Measurements from ENCODE around the gene SNX17.

SNX17 gene

GRCh38 chr2:27323596-27324285, 46.7 kb upstream of the SNX17 start:
- Histone ChIP-seq H3K4me3 (ENCODE audit: low read depth, low read length) (peak overlapping the region; percentile 82), H3K23ac (ENCODE audit: low read length) (no peak overlapping the region), H2BK5ac (ENCODE audit: low read depth, low read length, poor library complexity) (no peak overlapping the region), H3K79me2 (ENCODE audit: control insufficient read depth, insufficient read depth, low read length, poor library complexity) (peaks cover 12% of the 10 kb centered on the region), H2AK5ac (ENCODE audit: low read length) (peak overlapping the region; percentile 21), H3K9me3 (ENCODE audit: insufficient read depth, low read depth, low read length) (peaks cover 2% of the 10 kb centered on the region), H3K14ac (ENCODE audit: low read length) (peak overlapping the region; percentile 93), H4K91ac (ENCODE audit: low read depth, low read length) (peak overlapping the region; percentile 92), H4K12ac (ENCODE audit: low read depth, low read length) (peak overlapping the region; percentile 79), H3K79me1 (ENCODE audit: low read length) (peaks cover 18% of the 10 kb centered on the region), H2BK12ac (ENCODE audit: low read length) (no peak overlapping the region), H3K9ac (ENCODE audit: low read length) (peak overlapping the region; percentile 96), H3K4ac (ENCODE audit: low read depth, low read length) (peak overlapping the region; percentile 48), H3K18ac (ENCODE audit: low read length) (no peak overlapping the region), H2BK120ac (ENCODE audit: insufficient read depth, low read length, poor library complexity) (peak overlapping the region; percentile 73), H3K27ac (ENCODE audit: low read depth, low read length) (no peak overlapping the region), H3K27me3 (ENCODE audit: insufficient read depth, low read length) (no peaks in the 10 kb centered on the region), H3K4me1 (ENCODE audit: control insufficient read depth in 1 of 2, insufficient read depth in 2 of 2, low read length in 2 of 2) (peaks cover 14 to 17% of the 10 kb centered on the region in 2 experiments), H2AFZ (ENCODE audit: insufficient read depth, low read length, poor library complexity) (no peak overlapping the region), H3K36me3 (ENCODE audit: control insufficient read depth in 1 of 2, insufficient read depth in 2 of 2, low read length in 2 of 2) (peaks cover 13 to 28% of the 10 kb centered on the region in 2 experiments), H4K8ac (ENCODE audit: low read depth, low read length) (peak overlapping the region; percentile 98), H3K4me2 (ENCODE audit: low read length) (peak overlapping the region; percentile 87)
- no peak for DNase-seq
- no CpG with 5 or more reads among the region's 5 CpGs for WGBS (ENCODE audit: extremely low coverage, insufficient coverage, insufficient read length)

DNA sequence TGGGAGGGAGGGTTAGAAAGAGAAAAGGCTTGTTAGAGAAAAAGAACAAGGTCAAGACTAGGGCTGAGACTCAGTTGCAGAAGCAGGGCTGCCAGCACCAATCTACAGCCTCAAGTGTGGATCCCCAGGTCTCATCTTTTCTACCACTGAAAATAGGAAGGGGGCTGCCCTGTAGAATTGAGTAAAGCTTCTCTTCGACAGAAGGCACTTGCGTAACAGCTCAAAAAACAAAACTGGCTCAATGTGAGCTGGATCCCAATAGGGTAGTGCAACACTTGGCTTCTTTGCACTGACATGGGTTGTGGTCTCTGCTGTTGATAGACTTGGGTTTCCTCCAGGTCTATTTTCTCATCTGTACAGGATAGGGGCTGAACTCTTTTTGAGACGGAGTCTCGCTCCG, 45.7 kb upstream of the SNX17 start:
- Histone ChIP-seq H2BK5ac (ENCODE audit: low read depth, low read length, poor library complexity) (no peak overlapping the region), H2AFZ (ENCODE audit: insufficient read depth, low read length, poor library complexity) (no peak overlapping the region), H4K12ac (ENCODE audit: low read depth, low read length) (no peak overlapping the region), H3K9ac (ENCODE audit: low read length) (no peak overlapping the region), H3K4me1 (ENCODE audit: control insufficient read depth in 1 of 2, insufficient read depth in 2 of 2, low read length in 2 of 2) (peaks cover 14 to 17% of the 10 kb centered on the region in 2 experiments), H3K4me3 (ENCODE audit: low read depth, low read length) (no peak overlapping the region), H3K14ac (ENCODE audit: low read length) (no peak overlapping the region), H3K4ac (ENCODE audit: low read depth, low read length) (no peak overlapping the region), H3K27me3 (ENCODE audit: insufficient read depth, low read length) (no peaks in the 10 kb centered on the region), H4K8ac (ENCODE audit: low read depth, low read length) (no peak overlapping the region), H3K79me1 (ENCODE audit: low read length) (peaks cover 18% of the 10 kb centered on the region), H2BK120ac (ENCODE audit: insufficient read depth, low read length, poor library complexity) (no peak overlapping the region), H3K79me2 (ENCODE audit: control insufficient read depth, insufficient read depth, low read length, poor library complexity) (peaks cover 12% of the 10 kb centered on the region), H4K91ac (ENCODE audit: low read depth, low read length) (no peak overlapping the region), H3K9me3 (ENCODE audit: insufficient read depth, low read depth, low read length) (peaks cover 2% of the 10 kb centered on the region), H3K4me2 (ENCODE audit: low read length) (no peak overlapping the region), H2BK12ac (ENCODE audit: low read length) (no peak overlapping the region), H3K23ac (ENCODE audit: low read length) (no peak overlapping the region), H3K36me3 (ENCODE audit: control insufficient read depth in 1 of 2, insufficient read depth in 2 of 2, low read length in 2 of 2) (peaks cover 19 to 35% of the 10 kb centered on the region in 2 experiments), H3K18ac (ENCODE audit: low read length) (no peak overlapping the region), H3K27ac (ENCODE audit: low read depth, low read length) (no peak overlapping the region), H2AK5ac (ENCODE audit: low read length) (no peak overlapping the region)
- WGBS (ENCODE audit: extremely low coverage, insufficient coverage, insufficient read length), result no CpG with 5 or more reads among the region's 5 CpGs
- no peak for DNase-seq

- no peak overlapping the region for H2AFZ ChIP-seq (ENCODE audit: insufficient read depth, low read length, poor library complexity)
- no peak overlapping the region for H3K18ac ChIP-seq (ENCODE audit: low read length)
- no peak overlapping the region for H2BK5ac ChIP-seq (ENCODE audit: low read depth, low read length, poor library complexity)
- no peaks in the 10 kb centered on the region for H3K27me3 ChIP-seq (ENCODE audit: insufficient read depth, low read length)
- no peak overlapping the region for H2BK120ac ChIP-seq (ENCODE audit: insufficient read depth, low read length, poor library complexity)
- H3K9ac ChIP-seq (ENCODE audit: low read length), result no peak overlapping the region
- H3K14ac ChIP-seq (ENCODE audit: low read length), result no peak overlapping the region
- H3K79me2 ChIP-seq (ENCODE audit: control insufficient read depth, insufficient read depth, low read length, poor library complexity), result no peaks in the 10 kb centered on the region
- no peaks in the 10 kb centered on the region for H3K9me3 ChIP-seq (ENCODE audit: insufficient read depth, low read depth, low read length)
- no peaks in the 10 kb centered on the region for H3K4me1 ChIP-seq (ENCODE audit: control insufficient read depth in 1 of 2, insufficient read depth in 2 of 2, low read length in 2 of 2)
- no peak overlapping the region for H4K12ac ChIP-seq (ENCODE audit: low read depth, low read length)
- H4K8ac ChIP-seq (ENCODE audit: low read depth, low read length), result no peak overlapping the region
- no peak overlapping the region for H3K4me3 ChIP-seq (ENCODE audit: low read depth, low read length)
- no peak overlapping the region for H3K27ac ChIP-seq (ENCODE audit: low read depth, low read length)
- H3K4ac ChIP-seq (ENCODE audit: low read depth, low read length), result no peak overlapping the region
- H4K91ac ChIP-seq (ENCODE audit: low read depth, low read length), result no peak overlapping the region
- no peak overlapping the region for H3K4me2 ChIP-seq (ENCODE audit: low read length)
- H2BK12ac ChIP-seq (ENCODE audit: low read length), result no peak overlapping the region
- peaks cover 52 to 75% of the 10 kb centered on the region in 2 experiments for H3K36me3 ChIP-seq (ENCODE audit: control insufficient read depth in 1 of 2, insufficient read depth in 2 of 2, low read length in 2 of 2)
- H3K79me1 ChIP-seq (ENCODE audit: low read length), result no peaks in the 10 kb centered on the region
- no peak for DNase-seq
- H2AK5ac ChIP-seq (ENCODE audit: low read length), result no peak overlapping the region
- no peak overlapping the region for H3K23ac ChIP-seq (ENCODE audit: low read length)
- WGBS (ENCODE audit: extremely low coverage, insufficient coverage, insufficient read length), result no CpG with 5 or more reads among the region's 3 CpGs
Measured at GRCh38 chr2:27335311-27335710, 35.1 kb upstream of the SNX17 start.

- Histone ChIP-seq H3K4me2 (ENCODE audit: low read length) (no peak overlapping the region), H2BK120ac (ENCODE audit: insufficient read depth, low read length, poor library complexity) (no peak overlapping the region), H3K9me3 (ENCODE audit: insufficient read depth, low read depth, low read length) (no peaks in the 10 kb centered on the region), H3K14ac (ENCODE audit: low read length) (no peak overlapping the region), H3K18ac (ENCODE audit: low read length) (no peak overlapping the region), H3K79me1 (ENCODE audit: low read length) (no peaks in the 10 kb centered on the region), H2AFZ (ENCODE audit: insufficient read depth, low read length, poor library complexity) (no peak overlapping the region), H3K79me2 (ENCODE audit: control insufficient read depth, insufficient read depth, low read length, poor library complexity) (no peaks in the 10 kb centered on the region), H3K4ac (ENCODE audit: low read depth, low read length) (no peak overlapping the region), H4K91ac (ENCODE audit: low read depth, low read length) (no peak overlapping the region), H2BK5ac (ENCODE audit: low read depth, low read length, poor library complexity) (no peak overlapping the region), H4K8ac (ENCODE audit: low read depth, low read length) (no peak overlapping the region), H2BK12ac (ENCODE audit: low read length) (no peak overlapping the region), H3K9ac (ENCODE audit: low read length) (no peak overlapping the region), H3K4me1 (ENCODE audit: control insufficient read depth in 1 of 2, insufficient read depth in 2 of 2, low read length in 2 of 2) (no peaks in the 10 kb centered on the region), H2AK5ac (ENCODE audit: low read length) (no peak overlapping the region), H4K12ac (ENCODE audit: low read depth, low read length) (no peak overlapping the region), H3K4me3 (ENCODE audit: low read depth, low read length) (no peak overlapping the region), H3K23ac (ENCODE audit: low read length) (no peak overlapping the region), H3K27me3 (ENCODE audit: insufficient read depth, low read length) (no peaks in the 10 kb centered on the region), H3K36me3 (ENCODE audit: control insufficient read depth in 1 of 2, insufficient read depth in 2 of 2, low read length in 2 of 2) (peaks cover 56 to 77% of the 10 kb centered on the region in 2 experiments), H3K27ac (ENCODE audit: low read depth, low read length) (no peak overlapping the region)
- no peak for DNase-seq
- WGBS (ENCODE audit: extremely low coverage, insufficient coverage, insufficient read length), result no CpG with 5 or more reads among the region's 7 CpGs
Measured at GRCh38 chr2:27336173-27336572, 34.2 kb upstream of the SNX17 start.
